ENCODE data around the gene JAML.

The JAML gene, protein sequence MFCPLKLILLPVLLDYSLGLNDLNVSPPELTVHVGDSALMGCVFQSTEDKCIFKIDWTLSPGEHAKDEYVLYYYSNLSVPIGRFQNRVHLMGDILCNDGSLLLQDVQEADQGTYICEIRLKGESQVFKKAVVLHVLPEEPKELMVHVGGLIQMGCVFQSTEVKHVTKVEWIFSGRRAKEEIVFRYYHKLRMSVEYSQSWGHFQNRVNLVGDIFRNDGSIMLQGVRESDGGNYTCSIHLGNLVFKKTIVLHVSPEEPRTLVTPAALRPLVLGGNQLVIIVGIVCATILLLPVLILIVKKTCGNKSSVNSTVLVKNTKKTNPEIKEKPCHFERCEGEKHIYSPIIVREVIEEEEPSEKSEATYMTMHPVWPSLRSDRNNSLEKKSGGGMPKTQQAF

DNA sequence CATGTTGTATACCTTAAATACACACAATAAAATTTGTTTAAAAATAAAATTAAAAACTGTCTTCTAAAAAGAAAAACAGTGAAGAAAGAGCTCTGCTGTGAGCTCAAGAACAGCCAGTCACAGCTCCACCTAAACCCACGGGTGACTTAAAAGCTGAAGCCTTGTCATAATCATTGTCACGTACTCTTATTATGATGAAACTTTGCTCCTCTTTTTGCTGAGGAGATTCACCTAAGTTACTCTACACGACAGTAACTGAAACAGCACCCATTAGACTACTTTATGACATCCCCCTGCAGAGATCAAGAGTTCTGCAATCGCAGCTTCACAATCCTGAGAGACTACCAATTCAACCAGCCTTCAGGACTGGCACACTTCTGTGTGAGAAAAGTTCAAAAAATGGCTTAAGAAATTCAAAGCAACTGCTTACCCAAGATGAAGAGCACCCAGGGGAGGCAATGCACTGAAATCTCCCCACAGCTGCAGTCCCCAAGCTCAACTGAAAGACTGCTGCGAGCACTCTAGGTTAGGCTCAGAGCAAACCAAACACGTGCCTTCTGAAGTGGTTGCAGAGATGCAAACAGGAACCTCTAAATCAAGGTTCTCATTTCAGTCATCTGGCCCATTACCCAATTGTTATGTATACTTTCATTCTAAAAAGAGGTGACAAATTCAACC lies at the start of gene JAML:
TSS of gene JAML (minus strand) at position 501 of the 678 bp plus-strand sequence. CDS start 10,145 bp downstream, outside the sequence.
- no peak for DNase-seq

DNA sequence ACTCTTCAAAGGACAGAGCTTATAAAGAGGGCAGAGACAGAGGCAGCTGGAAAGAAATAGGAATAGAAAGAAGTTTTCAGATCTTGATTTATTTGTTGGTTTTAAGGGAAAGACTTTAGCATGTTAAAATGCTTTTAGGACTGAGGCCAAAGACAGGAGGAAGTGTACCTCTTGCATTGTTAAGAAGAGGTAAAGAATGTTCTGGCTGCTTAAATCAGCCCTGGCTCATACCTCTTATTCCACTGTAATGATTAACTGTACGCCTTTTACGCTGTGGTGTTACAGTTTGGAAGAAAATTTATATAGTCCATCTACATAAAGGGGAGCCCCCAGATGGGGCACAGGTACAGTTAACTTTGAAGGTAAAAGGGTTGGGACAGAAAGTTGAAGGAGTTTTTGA lies 49.4 kb upstream of the JAML start:
- DNase-seq = no peak

DNA sequence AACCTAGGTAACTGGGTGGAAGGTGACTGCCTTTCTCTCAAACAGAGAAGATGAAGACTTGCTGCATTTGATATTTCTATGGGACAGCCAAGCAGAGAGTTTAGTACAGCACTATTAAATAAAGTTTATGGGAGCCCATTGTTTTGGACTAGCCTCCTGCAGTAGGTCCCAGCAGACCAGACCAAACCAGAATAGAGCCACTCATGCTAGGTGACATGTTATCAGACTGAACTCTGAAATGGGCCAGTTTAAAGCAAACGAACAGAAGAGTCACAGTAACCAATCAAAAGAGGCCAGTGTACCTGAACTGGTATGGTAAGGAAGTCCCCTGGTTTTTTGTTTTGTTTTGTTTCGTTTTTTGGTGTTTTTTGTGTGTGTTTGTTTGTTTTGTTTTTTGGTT lies 47.2 kb upstream of the JAML start:
- no peak for DNase-seq

DNA sequence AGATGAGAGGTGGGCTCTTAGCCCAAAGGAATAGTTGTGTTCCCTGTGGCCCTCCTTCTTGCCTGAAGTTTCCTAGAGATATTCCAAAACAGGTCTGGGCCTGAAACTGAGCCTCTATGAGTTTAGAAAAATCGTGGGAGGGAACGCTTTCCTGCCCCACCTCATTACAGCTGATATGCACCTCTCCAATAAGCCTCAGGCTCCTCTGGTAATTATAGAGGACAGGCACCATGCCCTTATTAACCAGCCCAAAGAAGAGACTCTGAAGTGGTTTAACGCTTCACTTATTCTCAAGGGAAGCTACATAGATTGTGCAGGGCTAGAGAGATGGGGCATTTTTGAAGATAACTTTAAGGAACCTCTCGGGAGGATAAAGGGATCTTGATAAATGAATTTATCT lies 42.7 kb upstream of the JAML start:
- DNase-seq = no peak

DNA sequence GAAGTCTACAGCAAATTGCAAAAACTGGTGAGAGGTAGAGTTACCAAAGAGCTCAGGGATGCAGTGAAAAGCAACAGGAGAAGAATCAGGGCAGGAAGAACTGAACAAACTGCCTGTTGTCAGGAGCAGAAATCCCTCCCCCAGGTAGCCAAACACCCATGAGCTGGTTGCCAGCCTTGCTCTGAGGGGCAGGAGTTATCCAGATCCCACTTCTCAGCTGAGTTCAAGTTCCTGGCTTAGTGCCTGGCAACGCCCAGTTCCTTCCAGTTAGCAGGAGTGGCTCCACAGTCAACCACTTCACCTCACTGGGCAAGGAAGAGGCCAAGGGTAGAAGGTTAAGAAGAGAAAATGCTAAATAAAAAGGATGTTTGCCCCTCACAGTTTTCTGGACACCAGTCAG lies 41.1 kb upstream of the JAML start:
- DNase-seq = no peak

DNA sequence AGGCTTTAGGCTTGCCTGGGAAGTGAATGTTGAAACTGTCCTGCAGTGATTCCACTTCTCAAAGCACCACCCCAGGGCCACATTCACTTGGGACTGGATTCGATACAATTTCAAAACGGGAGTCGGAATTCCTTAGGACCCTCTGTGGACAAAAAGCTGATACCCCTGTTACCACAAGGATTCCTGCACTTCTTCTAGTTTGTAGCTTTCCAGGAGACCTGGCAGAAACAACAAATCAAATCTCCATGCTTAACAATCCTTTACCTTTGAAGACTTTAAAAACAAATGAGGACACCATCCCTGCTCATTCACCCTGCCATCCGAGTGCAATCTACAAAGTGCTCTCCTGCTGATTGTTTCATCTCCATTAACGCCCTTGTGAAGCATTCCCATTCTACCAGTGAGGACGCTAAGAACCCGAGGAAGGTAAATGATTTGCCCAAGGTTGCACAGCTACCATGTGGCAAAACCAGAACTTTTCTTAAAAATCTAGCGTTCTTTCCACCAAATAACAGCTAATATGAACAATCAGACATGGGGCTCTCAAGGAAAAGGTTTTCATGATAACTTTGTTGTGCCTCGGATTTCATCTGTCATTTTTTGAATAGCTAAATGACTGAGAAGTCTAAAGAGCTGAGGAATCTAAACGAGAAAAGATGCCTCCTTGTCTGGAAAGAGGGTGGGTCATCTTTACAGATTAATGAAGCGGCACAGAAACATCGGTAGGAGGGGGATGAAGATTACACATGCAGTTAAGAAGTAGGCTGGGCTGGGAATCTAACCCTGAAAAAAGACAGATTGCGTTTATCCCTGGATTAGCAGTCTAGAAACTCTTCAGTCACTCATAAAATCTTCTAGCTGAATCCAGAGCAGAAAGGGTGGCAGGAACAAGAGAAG lies 40.0 kb upstream of the JAML start:
- DNase-seq = no peak

DNA sequence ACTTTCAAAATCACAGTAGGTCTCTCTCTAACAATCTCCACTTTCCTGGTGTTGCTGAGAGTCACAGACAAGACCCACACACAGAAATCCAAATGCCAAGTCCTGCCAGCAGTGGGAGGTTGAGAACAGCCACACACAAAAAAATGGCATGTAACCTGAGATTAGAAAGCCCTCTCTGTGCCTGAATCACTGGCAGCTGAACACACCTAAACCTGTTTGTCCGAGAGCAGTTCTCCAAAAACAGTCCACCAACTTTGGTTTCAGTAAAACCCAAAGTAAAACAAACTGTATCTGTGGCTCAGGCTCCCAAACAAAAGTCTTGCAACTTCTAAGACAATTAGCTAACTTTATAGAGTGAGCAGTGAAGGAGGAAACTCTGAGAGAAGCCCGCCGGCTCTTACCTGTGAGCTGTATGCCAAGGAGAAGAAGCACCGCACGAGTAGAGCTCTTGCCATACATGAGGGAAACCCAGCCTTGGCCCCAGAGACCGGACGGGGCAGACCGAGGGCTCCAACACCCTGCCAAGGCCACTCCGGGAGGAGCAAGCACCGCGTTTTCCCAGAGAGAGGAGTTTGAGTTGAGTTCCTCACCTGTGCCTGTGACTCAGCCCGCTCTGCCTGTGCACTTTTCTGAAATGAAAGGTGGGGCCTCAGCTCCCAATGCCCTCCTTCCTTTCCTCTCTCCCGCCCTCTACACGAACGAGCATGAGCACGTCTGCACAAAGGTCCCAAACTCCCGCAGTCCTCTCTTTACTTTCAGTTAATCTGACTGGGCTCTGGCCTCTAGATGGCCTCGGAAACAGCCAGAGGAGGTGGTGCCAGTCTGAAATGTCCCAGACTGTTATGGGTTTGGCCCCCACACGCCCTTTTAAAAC lies 39.1 kb upstream of the JAML start, which contains the start of gene MPZL2:
TSS of gene MPZL2 (minus strand) at position 603 of the 874 bp plus-strand sequence. CDS start at position 459, 144 bp downstream.
- DNase-seq = no peak

DNA sequence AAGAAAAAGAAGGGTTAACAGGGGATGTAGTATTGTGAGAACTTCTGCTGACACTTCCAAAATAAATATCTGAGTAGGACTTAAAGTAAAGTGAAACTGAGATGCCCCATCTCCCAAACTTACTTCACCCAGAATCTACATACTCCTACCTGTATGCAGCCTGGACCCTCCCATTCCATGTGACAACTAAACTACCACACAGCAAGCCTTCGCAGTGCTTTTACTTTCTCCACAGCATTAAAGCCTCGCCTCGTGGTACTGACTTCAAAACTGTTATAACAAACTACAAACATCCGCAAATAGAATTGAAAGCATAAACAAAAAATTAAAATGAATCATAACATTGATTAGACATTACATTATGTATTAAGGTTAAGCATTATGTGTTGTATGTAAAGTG lies 38.3 kb upstream of the JAML start:
- no peak for DNase-seq

DNA sequence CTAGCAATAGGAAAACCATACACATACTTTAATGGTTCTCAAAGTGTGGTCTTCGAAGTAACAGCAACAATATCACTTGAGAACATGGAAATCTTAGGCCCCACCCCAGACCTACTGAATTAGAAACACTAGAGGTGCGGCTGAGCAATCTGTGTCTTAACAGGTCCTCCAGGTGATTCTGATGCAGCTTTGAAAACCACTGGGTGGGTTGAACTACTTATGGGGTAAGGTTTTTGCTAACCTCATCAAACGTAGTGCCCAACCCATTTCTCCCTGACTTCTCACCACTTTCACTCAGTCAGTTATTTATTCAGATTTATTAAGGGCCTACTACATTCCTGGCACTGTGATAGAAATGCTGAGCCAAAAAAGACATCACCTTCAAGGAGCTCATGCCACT lies 35.5 kb upstream of the JAML start:
- DNase-seq = no peak

DNA sequence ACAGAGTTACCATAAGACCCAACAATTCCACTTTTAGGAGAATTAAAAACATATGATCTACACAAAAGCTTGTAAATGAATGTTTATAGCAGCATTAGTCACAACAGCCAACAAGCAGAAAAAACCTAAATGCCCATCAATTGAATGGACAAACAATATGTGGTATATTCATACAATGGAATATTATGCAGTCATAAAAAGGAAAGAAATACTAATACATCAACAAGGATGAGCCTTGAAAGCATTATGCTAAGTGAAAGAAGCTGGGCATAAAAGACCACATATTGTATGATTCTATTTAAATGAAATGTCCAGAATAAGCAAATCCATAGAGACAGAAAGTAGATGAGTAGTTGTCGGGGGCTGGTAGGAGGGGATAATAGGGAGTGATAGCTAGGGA lies 34.3 kb upstream of the JAML start:
- DNase-seq = no peak

DNA sequence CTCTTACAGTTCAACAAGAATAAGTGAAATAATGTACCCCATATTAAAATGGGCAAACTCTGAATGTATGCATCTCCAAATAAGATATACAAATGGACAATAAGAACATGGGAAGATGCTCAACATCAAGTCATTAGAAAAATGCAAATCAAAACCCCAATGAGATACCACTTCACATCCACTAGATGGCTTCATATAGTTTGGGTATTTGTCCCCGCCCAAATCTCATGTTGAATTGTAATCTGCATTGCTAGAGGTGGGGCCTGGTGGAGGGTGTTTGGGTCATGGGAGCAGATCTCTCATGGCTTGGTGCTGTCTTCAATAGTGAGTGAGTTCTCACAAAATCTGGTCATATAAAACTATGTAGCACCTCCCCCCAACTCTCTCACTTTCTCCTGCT lies 33.6 kb upstream of the JAML start:
- DNase-seq = no peak

DNA sequence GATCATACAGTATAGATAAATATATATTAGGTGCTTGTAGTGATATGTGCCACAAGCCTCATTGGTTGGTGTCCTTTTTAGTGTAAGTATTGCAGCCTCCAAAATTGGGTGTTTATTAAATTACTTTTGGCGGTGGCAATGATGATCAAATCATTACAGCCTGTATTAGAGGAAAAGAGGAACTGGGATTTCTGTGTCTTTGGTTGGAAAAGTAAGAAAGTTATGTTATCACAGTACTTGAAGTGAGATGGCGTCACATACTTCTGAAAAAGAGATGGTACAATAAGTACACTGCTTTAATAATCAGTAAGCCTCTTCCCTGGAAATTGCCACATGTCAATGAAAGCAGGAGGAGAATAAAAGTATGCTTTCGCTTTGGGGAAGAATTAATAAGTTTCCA lies 27.9 kb upstream of the JAML start:
- DNase-seq = no peak

DNA sequence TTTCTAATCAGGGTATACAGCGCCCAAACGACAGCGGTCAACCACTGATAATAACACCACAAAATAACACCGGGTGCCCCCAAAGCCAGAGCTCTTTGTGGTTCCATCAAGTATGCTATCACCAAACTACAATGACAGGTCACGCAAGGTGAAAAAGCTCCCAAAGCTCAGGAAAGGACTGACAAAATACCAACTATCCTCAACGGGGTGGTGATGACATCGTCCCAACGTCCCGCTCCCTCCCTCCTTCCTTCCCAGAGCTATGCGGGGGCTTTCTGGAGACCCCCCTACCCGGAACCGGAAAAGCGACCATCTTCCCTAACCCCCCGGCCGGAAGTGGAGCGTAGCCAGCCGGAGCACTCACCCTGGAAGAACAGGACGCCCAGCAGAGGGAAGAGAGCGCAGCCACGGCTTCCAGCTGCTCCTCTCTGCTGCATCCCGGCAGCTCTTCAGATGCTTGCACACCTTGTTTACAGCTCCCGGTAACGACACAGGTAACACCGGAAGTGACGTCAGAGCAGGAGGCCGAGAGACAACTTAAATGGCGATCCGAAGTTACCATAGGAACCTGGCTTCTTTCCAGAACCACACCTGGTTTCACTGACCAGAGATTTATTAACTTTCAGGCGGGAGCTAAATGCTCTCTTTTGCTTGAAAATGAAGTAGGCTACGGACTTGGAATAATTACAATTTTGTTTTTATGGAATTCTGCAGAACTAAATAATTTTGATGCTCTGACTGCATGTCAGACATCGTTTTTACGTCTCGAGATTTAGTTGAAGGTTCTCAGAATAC lies 27.2 kb upstream of the JAML start, which contains the start of gene MPZL3:
TSS of gene MPZL3 (minus strand) at position 508 of the 795 bp plus-strand sequence. CDS start at position 437, 71 bp downstream.
- DNase-seq = peak; percentile 65

DNA sequence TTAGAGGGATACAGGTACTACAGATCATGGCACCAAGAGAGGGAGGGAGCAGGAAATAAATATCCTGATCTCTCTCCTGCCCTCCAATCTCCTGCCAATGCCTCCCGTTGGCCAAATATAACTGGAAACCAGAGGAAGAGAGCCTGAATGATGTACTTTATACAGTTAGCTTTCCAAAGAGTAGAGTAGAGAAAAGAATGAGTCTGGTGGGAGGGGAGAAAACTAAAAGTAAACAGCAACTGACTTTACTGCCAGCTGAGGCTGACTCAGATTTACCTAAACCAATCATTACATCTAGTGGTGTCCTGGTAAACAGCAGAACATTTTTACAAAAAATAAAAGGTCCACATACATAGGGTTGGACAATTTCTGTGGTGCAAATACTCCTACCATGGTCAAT lies 22.2 kb upstream of the JAML start:
- no peak for DNase-seq

DNA sequence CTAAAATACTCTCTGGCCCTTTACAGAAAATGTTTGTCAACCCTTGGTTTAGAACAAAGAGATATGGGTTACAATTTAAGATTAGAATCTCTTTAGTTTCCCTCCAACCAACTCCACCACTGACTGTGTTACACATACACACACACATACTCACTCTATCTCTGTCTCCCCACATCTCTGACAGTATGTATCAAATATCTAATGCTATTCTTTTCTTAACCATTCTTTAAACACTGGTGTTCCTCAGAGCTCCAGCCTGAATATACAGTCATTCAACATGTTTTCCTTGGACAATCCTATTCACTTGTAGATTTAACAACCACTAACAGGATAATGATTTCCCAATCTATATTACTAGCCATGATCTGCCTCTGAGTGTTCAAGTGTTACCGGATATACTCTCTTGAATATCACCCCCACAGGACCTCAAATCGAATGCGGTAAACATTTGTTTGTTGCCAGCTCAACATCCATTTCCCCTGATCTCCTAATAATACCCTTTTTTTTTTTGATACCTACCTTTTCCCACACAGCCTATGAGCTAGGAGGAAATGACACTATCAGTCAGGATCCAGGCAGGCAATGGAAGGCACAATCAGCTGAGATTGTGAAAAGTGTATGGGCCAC lies 21.2 kb upstream of the JAML start:
- no peak for DNase-seq

DNA sequence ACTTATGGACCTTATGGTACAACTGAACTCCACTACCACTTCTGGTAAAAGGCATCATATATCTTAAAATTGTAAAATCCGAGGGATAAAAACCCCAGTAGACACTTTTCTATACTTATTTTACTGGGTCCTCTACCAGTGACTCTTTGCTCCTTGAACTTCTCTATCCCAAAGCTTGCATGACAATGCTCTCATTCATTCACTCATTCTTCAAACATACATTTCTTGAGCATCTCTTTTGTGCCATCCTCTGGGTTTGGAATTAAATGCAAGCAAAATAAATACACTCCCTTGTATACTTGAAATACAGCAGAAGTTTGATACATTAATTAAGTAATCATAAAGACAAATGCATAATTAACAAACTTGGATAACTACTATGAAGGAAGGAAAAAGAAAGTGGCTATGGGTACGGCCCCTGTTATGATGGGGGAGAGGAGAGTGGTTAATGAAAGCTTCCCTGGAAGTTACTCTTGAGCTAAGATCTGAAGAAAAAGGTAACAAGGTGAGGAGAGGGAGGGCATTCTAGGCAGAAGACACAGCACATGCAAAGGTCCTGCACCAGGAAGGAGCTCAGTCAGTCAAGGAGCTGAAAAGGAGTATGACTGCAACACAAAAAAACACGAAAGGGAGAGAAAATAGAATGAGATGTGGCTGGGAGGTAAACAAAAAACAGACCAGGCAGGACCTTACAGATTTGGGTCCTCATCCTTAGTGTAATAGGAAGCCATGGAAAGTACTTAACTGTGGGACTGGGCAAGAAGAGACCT lies 19.4 kb upstream of the JAML start:
- no peak for DNase-seq

DNA sequence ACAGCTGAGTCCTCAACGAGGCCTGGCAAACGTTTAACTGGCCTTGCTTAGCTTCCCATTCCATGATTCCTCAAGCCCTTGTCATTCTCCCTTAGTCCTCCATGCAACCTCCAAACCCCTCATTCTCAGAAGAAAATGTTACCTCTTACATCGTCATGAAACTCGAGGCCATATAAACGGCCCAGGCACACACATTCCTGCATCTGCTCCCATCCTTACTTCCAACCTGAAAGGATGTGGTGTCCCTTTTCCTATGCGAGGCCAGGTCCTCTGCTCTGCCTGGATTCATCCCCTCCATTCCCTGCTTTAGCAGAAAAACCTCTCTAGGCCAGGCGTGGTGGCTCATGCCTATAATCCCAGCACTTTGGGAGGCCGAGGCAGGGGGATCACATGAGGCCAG lies 18.4 kb upstream of the JAML start:
- no peak for DNase-seq

DNA sequence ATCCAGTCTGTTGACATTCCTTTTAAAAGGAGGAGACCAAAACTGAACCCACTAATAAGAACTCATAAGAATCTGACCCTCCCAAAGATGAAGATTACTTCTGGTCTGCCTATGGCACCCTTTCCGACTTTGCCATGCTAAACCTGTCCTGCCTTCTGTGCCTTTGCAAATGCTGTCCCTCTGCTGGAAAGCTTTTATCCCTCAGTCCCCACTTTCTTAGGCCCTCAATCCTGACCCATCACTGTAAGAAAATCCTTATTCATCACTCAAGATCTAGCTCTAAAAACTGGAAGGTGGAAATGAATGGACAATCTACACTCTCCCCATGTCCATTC lies 16.9 kb upstream of the JAML start:
- DNase-seq = no peak

DNA sequence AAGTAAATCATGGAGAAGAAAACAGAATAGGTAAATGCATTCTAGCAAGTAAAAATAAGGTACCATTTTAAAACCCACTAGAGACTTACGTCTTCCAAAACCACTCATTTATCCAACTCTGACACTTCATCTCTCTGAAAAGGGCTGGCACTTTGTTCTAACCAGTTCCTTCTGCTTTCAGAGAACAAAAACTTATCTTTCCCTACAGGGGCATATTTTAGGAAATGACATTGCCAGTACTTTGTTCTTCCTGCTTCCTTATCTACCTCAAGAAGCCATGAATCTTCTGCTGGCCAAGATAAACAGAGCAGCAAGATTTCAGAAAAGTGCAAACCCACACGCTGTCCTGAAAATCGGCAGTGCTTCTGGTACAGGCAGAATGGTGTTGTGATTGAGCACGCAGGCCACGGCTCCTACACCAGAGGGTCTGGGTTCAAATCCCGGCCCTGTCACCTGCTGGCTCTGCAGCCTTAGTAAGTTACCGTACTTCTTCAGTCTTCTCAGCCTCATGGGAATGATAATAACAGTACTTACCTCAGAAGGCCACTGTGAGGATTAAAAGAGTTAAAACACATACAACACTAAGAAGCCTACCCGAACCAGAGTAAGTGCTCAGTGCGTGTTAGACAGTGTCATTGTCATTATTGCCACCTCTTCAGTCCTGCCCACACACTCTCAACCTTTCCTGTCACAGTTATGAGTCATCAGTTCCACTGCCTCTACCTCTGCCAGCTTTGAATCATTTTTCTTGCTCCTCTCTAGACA lies 16.4 kb upstream of the JAML start:
- no peak for DNase-seq

All from NCI-H1048 (cell line).